Smooth muscle cell (in vitro differentiated cells): ENCODE data around the gene BMPR2. TPM values are rescaled to one million over a fixed set of nuclear protein-coding genes. Genes with fewer than 3 reads are reported as not detected.
A peak's percentile ranks its signal among the peaks of the same experiment; 100 is the strongest.

Experiments
- DNase-seq: peaks from one replicate; lab custom pipeline; 2025; ENCODE audit not compliant: unreplicated experiment; lab: John Stamatoyannopoulos, UW
- H2AFZ ChIP-seq: fragments of 200-600 bp; sonication (generic); 2 replicates; pipeline ENCODE4 v1.6.0; 2016; ENCODE audit warnings: antibody characterized with exemption, low read depth, mild to moderate bottlenecking
- H3F3A ChIP-seq: fragments of 200-600 bp; sonication (generic); 2 replicates; pipeline ENCODE4 v1.6.0; 2017; ENCODE audit warnings: antibody characterized with exemption, low read depth
- H3K27ac ChIP-seq: fragments of 200-600 bp; sonication (generic); 2 replicates; pipeline ENCODE4 v1.5.1; 2016; ENCODE audit warnings: low read depth, mild to moderate bottlenecking
- H3K27me3 ChIP-seq: fragments of 200-600 bp; sonication (generic); 2 replicates; pipeline ENCODE4 v1.6.1; 2016; ENCODE audit warnings: low read depth, mild to moderate bottlenecking
- H3K36me3 ChIP-seq: fragments of 200-600 bp; sonication (generic); 2 replicates; pipeline ENCODE4 v1.5.1; 2016; ENCODE audit warnings: low read depth
- H3K4me1 ChIP-seq: fragments of 200-600 bp; sonication (generic); 2 replicates; pipeline ENCODE4 v1.5.1; 2016; ENCODE audit warnings: low read depth
- H3K4me2 ChIP-seq: fragments of 200-600 bp; sonication (generic); 2 replicates; pipeline ENCODE4 v1.6.0; 2016; ENCODE audit warnings: mild to moderate bottlenecking
- H3K4me3 ChIP-seq: fragments of 200-600 bp; sonication (generic); 2 replicates; pipeline ENCODE4 v1.5.1; 2016; ENCODE audit warnings: mild to moderate bottlenecking
- H3K79me2 ChIP-seq: fragments of 200-600 bp; sonication (generic); 2 replicates; pipeline ENCODE4 v1.6.0; 2016; ENCODE audit warnings: low read depth, mild to moderate bottlenecking
- H3K9ac ChIP-seq: fragments of 200-600 bp; sonication (generic); 2 replicates; pipeline ENCODE4 v1.6.0; 2016; ENCODE audit warnings: low read depth
- H3K9me3 ChIP-seq: fragments of 200-600 bp; sonication (generic); replicated peaks from 2 replicates; pipeline ENCODE4 v1.5.1; 2016; ENCODE audit warnings: low read depth
- H4K20me1 ChIP-seq: fragments of 200-600 bp; sonication (generic); 2 replicates; pipeline ENCODE4 v1.6.0; 2016; ENCODE audit warnings: low read depth
- WGBS: methylation state at CpG from one replicate; pipeline ENCODE4 v1.1.7; 2016; ENCODE audit warnings: low lambda C conversion rate; 5-methylcytosine and 5-hydroxymethylcytosine counted together
- polyA plus RNA-seq: library from polyadenylated mRNA; unstranded; fragments of >200 nt; fragmentation: Nextera tagmentation; extraction: Ambion mirVana; gene quantifications from 2 replicates; pipeline ENCODE4 v1.2.1, GENCODE V29; 2016
- total RNA-seq: library from RNA; depleted of rRNA; stranded (reverse); fragments of >200 nt; gene quantifications from 2 replicates; pipeline ENCODE4 v1.2.3, GENCODE V29; 2014
- TF ChIP-seq, protein P1 (sequence below): fragments of 200-600 bp; sonication (generic); IDR thresholded peaks from 2 replicates; pipeline ENCODE4 v1.5.1; 2017; ENCODE audit warnings: borderline replicate concordance, mild to moderate bottlenecking, antibody characterized with exemption; ENCODE audit not compliant: insufficient read depth, poor library complexity, severe bottlenecking

Gene BMPR2
- total and polyA plus RNA-seq, 2 experiments from 2014 or later: 21.5 to 70.9 TPM

DNA sequence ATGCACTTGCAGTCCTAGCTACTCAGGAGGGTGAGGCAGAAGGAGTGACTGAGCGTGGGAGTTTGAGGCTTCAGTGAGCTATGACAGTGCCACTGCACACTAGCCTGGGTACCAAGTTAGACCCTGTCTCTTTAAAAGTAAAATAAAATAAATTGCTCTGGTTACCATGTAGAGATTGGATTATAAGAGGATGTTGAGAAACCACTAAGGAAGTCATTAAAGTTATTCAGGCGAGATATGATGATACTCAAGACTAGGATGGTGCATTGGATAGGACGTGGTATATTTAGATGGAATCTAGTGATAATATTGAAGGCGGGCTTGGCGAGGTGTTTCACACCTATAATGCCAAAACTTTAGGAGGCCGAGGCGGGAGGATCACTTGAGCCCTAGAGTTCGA lies 50.6 kb downstream of the BMPR2 start:
- no peak overlapping the region for H3K9ac ChIP-seq
- no peak for DNase-seq
- H3K4me1 ChIP-seq: no peaks in the 10 kb centered on the region
- H3K4me3 ChIP-seq: no peak overlapping the region
- H3F3A ChIP-seq: peaks cover 11% of the 10 kb centered on the region
- H3K9me3 ChIP-seq: no peaks in the 10 kb centered on the region
- no peak overlapping the region for H3K27ac ChIP-seq
- TF ChIP-seq, protein P1, sequence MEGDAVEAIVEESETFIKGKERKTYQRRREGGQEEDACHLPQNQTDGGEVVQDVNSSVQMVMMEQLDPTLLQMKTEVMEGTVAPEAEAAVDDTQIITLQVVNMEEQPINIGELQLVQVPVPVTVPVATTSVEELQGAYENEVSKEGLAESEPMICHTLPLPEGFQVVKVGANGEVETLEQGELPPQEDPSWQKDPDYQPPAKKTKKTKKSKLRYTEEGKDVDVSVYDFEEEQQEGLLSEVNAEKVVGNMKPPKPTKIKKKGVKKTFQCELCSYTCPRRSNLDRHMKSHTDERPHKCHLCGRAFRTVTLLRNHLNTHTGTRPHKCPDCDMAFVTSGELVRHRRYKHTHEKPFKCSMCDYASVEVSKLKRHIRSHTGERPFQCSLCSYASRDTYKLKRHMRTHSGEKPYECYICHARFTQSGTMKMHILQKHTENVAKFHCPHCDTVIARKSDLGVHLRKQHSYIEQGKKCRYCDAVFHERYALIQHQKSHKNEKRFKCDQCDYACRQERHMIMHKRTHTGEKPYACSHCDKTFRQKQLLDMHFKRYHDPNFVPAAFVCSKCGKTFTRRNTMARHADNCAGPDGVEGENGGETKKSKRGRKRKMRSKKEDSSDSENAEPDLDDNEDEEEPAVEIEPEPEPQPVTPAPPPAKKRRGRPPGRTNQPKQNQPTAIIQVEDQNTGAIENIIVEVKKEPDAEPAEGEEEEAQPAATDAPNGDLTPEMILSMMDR: no peak
- no peak overlapping the region for H2AFZ ChIP-seq
- H3K4me2 ChIP-seq: no peak overlapping the region
- 90% methylated on average over 8 of the region's 8 CpGs for WGBS
- no peaks in the 10 kb centered on the region for H3K36me3 ChIP-seq
- peaks cover 98% of the 10 kb centered on the region for H3K79me2 ChIP-seq
- H3K27me3 ChIP-seq: no peaks in the 10 kb centered on the region
- H4K20me1 ChIP-seq: peaks cover 100% of the 10 kb centered on the region

DNA sequence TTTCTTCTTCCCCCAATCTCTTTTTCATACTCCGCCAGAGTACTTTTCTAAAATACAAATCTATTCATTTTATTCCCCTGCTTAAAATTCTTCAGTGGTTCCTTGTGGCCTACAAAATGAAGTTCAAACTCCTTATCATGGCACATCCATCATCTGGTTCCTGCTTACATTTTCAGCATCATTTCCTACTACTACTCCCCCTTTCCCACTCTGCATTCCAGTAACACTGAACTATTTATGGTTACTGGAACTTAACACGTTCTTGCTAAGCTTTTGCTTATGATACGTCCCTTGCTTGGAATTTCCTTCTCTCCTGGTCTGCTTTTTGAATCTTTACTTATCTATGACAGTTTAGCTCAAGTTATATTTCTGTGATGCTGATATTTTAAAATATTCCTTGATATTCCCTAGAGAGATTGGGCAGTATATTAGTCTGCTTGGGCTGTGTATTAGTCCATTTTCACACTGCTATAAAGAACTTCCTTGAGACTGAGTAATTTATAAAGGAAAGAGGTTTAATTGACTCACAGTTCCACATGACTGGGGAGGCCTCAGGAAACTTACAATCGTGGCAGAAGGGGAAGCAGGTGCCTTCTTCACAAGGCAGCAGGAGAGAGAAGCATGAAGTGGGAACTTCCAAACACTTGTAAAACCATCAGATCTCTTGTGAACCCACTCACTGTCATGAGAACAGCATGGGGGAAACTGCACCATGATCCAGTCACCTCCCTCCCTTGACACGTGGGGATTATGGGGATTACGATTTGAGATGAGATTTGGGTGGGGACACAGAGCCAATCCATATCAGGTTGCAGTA lies 53.2 kb downstream of the BMPR2 start:
- Histone ChIP-seq H3K36me3 (no peaks in the 10 kb centered on the region), H2AFZ (no peak overlapping the region), H3K27ac (peak overlapping the region; percentile 57), H3K79me2 (peaks cover 98% of the 10 kb centered on the region), H4K20me1 (peaks cover 100% of the 10 kb centered on the region), H3K27me3 (no peaks in the 10 kb centered on the region), H3K9me3 (no peaks in the 10 kb centered on the region), H3F3A (peaks cover 14% of the 10 kb centered on the region), H3K4me3 (no peak overlapping the region), H3K4me1 (no peaks in the 10 kb centered on the region), H3K9ac (no peak overlapping the region), H3K4me2 (peak overlapping the region; percentile 48)
- whole genome bisulfite sequencing: 49% methylated on average over 6 of the region's 6 CpGs
- no peak for DNase-seq
- TF ChIP-seq, protein P1: no peak

DNA sequence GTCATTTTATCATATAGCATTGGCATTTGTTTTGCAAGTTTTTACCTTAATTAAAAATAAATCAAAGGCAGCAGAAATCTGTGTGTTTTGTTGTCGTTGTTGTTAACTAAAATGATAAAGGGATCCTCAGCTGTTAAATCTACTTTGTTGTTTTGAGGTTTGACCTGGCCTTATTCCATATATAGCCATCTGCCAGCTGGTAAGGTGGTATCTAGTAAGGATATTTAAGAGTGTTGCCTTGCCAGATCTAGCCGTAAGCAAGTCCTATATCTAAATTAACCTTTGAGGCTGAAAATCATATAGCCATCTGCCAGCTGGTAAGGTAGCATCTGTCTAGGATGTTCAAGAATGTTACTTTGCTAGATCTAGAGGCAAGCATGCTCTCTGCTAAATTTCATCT lies 56.6 kb downstream of the BMPR2 start:
- no peaks in the 10 kb centered on the region for H3K36me3 ChIP-seq
- H3K4me1 ChIP-seq: no peaks in the 10 kb centered on the region
- no peak overlapping the region for H3K9ac ChIP-seq
- TF ChIP-seq, protein P1: no peak
- no peaks in the 10 kb centered on the region for H3K27me3 ChIP-seq
- H3K4me3 ChIP-seq: no peak overlapping the region
- H3F3A ChIP-seq: peaks cover 14% of the 10 kb centered on the region
- no peak overlapping the region for H2AFZ ChIP-seq
- no peaks in the 10 kb centered on the region for H3K9me3 ChIP-seq
- H3K4me2 ChIP-seq: no peak overlapping the region
- no peak overlapping the region for H3K27ac ChIP-seq
- DNase-seq: no peak
- peaks cover 99% of the 10 kb centered on the region for H4K20me1 ChIP-seq
- peaks cover 99% of the 10 kb centered on the region for H3K79me2 ChIP-seq
- WGBS: 94% methylated on average over 2 of the region's 2 CpGs

DNA sequence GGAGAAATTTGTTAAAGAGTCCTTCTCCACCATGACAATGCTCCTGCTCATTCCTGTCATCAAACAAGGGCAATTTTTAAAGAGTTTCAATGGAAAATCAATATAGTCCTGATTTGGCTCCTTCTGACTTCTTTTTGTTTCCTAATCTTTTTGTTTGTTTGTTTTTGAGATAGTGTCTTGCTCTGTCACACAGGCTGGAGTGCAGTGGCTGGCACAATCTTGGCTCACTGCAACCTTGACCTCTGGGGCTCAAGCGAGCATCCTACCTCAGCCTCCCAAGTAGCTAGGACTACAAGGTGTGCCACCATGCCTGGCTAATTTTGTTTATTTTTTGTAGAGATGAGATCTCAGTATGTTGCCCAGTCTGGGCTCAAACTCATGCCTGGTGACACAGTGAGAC lies 58.3 kb downstream of the BMPR2 start:
- H4K20me1 ChIP-seq: peaks cover 99% of the 10 kb centered on the region
- WGBS: 100% methylated on average over 1 of the region's 1 CpG
- H3K27ac ChIP-seq: no peak overlapping the region
- H2AFZ ChIP-seq: no peak overlapping the region
- H3K9ac ChIP-seq: no peak overlapping the region
- H3K27me3 ChIP-seq: no peaks in the 10 kb centered on the region
- H3K79me2 ChIP-seq: peaks cover 99% of the 10 kb centered on the region
- no peaks in the 10 kb centered on the region for H3K4me1 ChIP-seq
- no peak overlapping the region for H3K4me3 ChIP-seq
- DNase-seq: no peak
- TF ChIP-seq, protein P1: no peak
- peaks cover 7% of the 10 kb centered on the region for H3F3A ChIP-seq
- no peaks in the 10 kb centered on the region for H3K36me3 ChIP-seq
- no peak overlapping the region for H3K4me2 ChIP-seq
- H3K9me3 ChIP-seq: no peaks in the 10 kb centered on the region
